Pancreas (tissue), 10 donors: ENCODE data around the gene C1orf146. TPM values are rescaled to one million over a fixed set of nuclear protein-coding genes. Genes with fewer than 3 reads are reported as not detected.
"Not testable (repeated sequence)": the region's sequence is repeated elsewhere in the genome, so short reads cannot be mapped to it uniquely, and the experiment has no call there.

Experiments
- ATAC-seq, 4 donors: fragments of 200-7000 bp; cut with Tn5 transposase; one replicate each; pipeline versions ENCODE4 v1.8.0 to v1.9.1; 2020; ENCODE audit warnings: mild to moderate bottlenecking in 4 of 4, moderate library complexity in 4 of 4
- DNase-seq, 6 donors: peaks; one replicate each; pipeline ENCODE4 v3.0.0-alpha.2; 2020
- FAIRE-seq: peaks from 2 replicates; lab custom pipeline; 2012; peaks lifted over from hg19 to GRCh38; lab: Jason Lieb, UNC
- H3K27ac ChIP-seq, 4 donors: fragments of 200-600 bp; sonication (generic); 1 replicate in 3 of 4; 2 replicates in 1 of 4; pipeline versions ENCODE4 v1.5.0 to v1.8.0; 2020
- H3K27me3 ChIP-seq, 4 donors: fragments of 200-600 bp; one replicate each; pipeline ENCODE4 v1.8.0; 2021
- H3K36me3 ChIP-seq, 3 donors: fragments of 200-600 bp; sonication (generic) in 1 of 3; one replicate each; pipeline versions ENCODE4 v1.5.0 to v1.8.0; 2020 to 2021
- H3K4me1 ChIP-seq, 3 donors: fragments of 200-600 bp; one replicate each; pipeline ENCODE4 v1.8.0; 2021
- H3K4me3 ChIP-seq, 4 donors: fragments of 200-600 bp; sonication (generic) in 2 of 4; one replicate each; pipeline versions ENCODE4 v1.5.0 to v1.8.0; 2020 to 2021
- H3K9me3 ChIP-seq, 4 donors: fragments of 200-600 bp; one replicate each; pipeline ENCODE4 v1.8.0; 2021
- CTCF ChIP-seq, 4 donors: fragments of 200-600 bp; sonication (generic) in 3 of 4; IDR thresholded peaks; one replicate each; pipeline versions ENCODE4 v1.5.0 to v1.8.0; 2021; ENCODE audit warnings: antibody characterized with exemption in 4 of 4
- WGBS, 2 donors: extraction: QIAGEN DNeasy Blood & Tissue Kit; methylation state at CpG; one replicate each; pipeline ENCODE4 v1.1.7; 2013; 5-methylcytosine and 5-hydroxymethylcytosine counted together
- intact Hi-C, 3 donors: fragments of 100-400 bp; cut with DNase I; formaldehyde crosslinking; loops; one replicate each; pipeline versions ENCODE4 v1.11.1 to v1.14.2; 2022
- polyA plus RNA-seq, 2 donors: library from polyadenylated mRNA; stranded (reverse); fragments of 200-250 nt; gene quantifications; one replicate each; pipeline ENCODE4 v1.2.3, GENCODE V29; 2013
- total RNA-seq, 6 donors: library from RNA; stranded (reverse); fragmentation: NEBNext Ultra II Directional in 4 of 6; extraction: Animal tissue kit (Norgen Biotek cat#: 25700) in 4 of 6; gene quantifications; one replicate each; pipeline versions ENCODE4 v1.2.1 to v1.2.4, GENCODE V29; 2021 to 2023
- donor health status: healthy with polysubstance abuse.
- donor health status: DM: no; HTN: no; CAD: no; lungs with moderate emphysema.
- donor health status: DM: no; HTN: no; CAD: no.
- donor health status: control.
- donor health status: control.
- donor health status: Bipolar disorder and iron deficiency.
- donor health status: DM: yes; HTN: yes; CAD: no.
- donor health status: DM: no; HTN: no; CAD: no.
- donor health status: DM: no; HTN: no; CAD: no.
- donor health status: DM: yes; HTN: yes; CAD: no.

C1orf146 gene
- total and polyA plus RNA-seq, 8 donors, result not detected

GRCh38 chr1:92228401-92228800, 10.7 kb downstream of the C1orf146 start:
- Histone ChIP-seq H3K4me1 (no peaks in the 10 kb centered on the region), H3K36me3 (no peaks in the 10 kb centered on the region), H3K4me3 (no peak overlapping the region), H3K9me3 (no peaks in the 10 kb centered on the region), H3K27ac (no peak overlapping the region), H3K27me3 (no peaks in the 10 kb centered on the region)
- intact Hi-C loops, result no loop called here
- 60 to 62% methylated on average over 3 of the region's 3 CpGs for WGBS, 2 donors
- FAIRE-seq (no peak), ATAC-seq (no peak), DNase-seq (no peak)
- no peak for TF ChIP-seq CTCF (IDR thresholded peaks at IDR 0.05)

- ATAC-seq (no peak), DNase-seq (no peak), FAIRE-seq (no peak)
- Histone ChIP-seq H3K9me3 (no peaks in the 10 kb centered on the region), H3K27ac (no peak overlapping the region), H3K4me1 (no peaks in the 10 kb centered on the region), H3K27me3 (no peaks in the 10 kb centered on the region), H3K4me3 (no peak overlapping the region), H3K36me3 (no peaks in the 10 kb centered on the region)
- 74 to 93% methylated on average over 1 of the region's 1 CpG for WGBS, 2 donors
- no peak for TF ChIP-seq CTCF (IDR thresholded peaks at IDR 0.05)
- intact Hi-C loops, result no loop called here
Observed at GRCh38 chr1:92230736-92231135, 13.0 kb downstream of the C1orf146 start.

GRCh38 chr1:92240034-92240433, 22.3 kb downstream of the C1orf146 start:
- peaks cover 0 to 5% (median 0%) of the 10 kb centered on the region in 4 donors for H3K27me3 ChIP-seq
- no peak overlapping the region for H3K4me3 ChIP-seq
- H3K9me3 ChIP-seq, result no peaks in the 10 kb centered on the region
- no peaks in the 10 kb centered on the region for H3K4me1 ChIP-seq
- no peak for TF ChIP-seq CTCF (IDR thresholded peaks at IDR 0.05)
- ATAC-seq (no peak), DNase-seq (no peak), FAIRE-seq (no peak)
- H3K27ac ChIP-seq, result no peak overlapping the region
- intact Hi-C loops, result no loop called here
- 75 to 79% methylated on average over 2 of the region's 2 CpGs for WGBS, 2 donors
- no peaks in the 10 kb centered on the region for H3K36me3 ChIP-seq

- intact Hi-C loops, result no loop called here
- ATAC-seq, result no peak
- FAIRE-seq, result no peak
- no peak for DNase-seq
- Histone ChIP-seq H3K4me1 (no peaks in the 10 kb centered on the region), H3K36me3 (no peaks in the 10 kb centered on the region), H3K4me3 (no peak overlapping the region), H3K27ac (no peak overlapping the region), H3K27me3 (no peaks in the 10 kb centered on the region), H3K9me3 (no peaks in the 10 kb centered on the region)
- no peak for TF ChIP-seq CTCF (IDR thresholded peaks at IDR 0.05)
- 85 to 86% methylated on average over 1 of the region's 1 CpG for WGBS, 2 donors
Observed at GRCh38 chr1:92244376-92244775, 26.7 kb downstream of the C1orf146 start.

- H3K4me1 ChIP-seq, H3K9me3 ChIP-seq, FAIRE-seq, ATAC-seq, H3K27me3 ChIP-seq, H3K27ac ChIP-seq, DNase-seq, H3K36me3 ChIP-seq, intact Hi-C loops, H3K4me3 ChIP-seq: not testable (repeated sequence)
- WGBS, 2 donors, result 83 to 85% methylated on average over 3 of the region's 3 CpGs
Observed at GRCh38 chr1:92254714-92255113, 37.0 kb downstream of the C1orf146 start.
